Measurements from ENCODE around the gene ARHGAP22.
A peak's percentile ranks its signal among the peaks of the same experiment; 100 is the strongest.

The ARHGAP22 gene

DNA sequence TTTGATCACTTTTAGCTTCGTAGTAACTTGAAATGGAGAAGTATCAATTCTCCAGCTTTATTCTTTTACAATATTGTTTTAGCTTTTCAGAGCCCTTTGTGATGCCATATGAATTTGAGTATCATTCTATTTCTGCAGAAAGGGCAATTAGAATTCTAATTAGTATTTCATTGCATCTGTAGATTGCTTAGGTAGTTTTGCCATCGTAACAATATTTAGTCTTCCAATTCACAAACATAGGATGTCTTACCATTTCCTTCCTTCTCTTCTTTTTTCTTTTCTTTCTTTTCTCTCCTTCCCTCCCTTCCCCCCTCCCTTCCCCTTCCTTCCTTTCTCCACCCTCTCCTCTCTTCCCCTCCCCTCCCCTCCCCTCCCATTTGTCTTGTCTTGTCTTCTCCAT lies 193.4 kb downstream of the ARHGAP22 start:
- DNase-seq: no peak

DNA sequence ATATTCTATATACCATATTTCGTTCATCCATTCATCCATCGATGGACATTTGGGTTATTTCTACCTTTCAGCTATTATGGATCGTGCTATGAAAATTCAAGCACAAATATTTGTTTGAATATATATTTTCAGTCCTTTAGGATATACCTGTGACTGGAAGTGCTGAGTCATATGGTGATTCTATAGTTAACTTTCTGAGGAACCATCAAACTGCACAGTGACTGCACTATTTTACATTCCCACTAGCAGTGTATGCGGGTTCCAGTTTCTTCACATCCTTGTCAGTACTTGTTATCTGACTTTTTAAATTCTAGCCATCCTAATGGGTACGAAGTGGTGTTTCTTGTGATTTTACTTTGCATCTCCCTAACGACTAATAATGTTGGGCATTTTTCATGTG lies 194.4 kb downstream of the ARHGAP22 start:
- DNase-seq: no peak

DNA sequence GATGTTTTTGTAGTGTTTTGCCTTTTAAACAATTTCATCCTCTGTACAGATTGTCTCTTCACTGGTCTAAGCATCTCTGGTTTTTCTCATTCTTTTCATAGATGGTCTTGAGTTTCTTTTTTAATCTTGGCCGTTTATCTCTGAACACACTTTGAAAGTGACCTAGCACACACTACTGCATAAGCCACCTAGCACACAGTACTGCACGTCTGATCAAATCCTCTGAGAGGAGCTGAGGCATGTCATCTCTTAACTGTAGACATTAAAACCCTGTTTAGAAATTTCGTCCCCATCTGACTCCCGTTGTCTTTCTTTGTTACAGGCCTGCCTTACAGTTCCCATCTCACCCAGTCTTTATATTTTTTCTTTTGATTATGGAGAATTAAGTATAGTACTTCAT lies 198.2 kb downstream of the ARHGAP22 start:
- no peak for DNase-seq

DNA sequence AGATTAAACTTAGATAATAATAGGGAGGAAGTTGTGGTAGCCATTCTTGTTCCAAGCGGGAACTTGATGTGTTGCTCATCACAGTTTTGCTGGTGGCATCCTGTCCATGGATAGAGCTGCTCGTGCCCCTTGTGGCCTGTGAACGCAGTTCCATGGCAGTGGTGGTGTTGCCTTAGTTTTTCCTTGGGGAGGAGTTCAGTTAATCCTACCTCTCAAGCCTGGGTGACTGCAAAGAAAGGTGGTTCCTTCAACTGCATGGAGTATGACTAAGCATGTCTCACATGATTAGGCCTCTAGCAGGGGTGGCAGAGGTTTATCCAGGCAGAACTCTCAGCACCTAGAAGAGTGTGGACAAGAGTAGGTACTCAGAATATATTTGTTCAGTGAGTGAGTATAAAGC lies 198.7 kb downstream of the ARHGAP22 start:
- peak; percentile 96 for DNase-seq

DNA sequence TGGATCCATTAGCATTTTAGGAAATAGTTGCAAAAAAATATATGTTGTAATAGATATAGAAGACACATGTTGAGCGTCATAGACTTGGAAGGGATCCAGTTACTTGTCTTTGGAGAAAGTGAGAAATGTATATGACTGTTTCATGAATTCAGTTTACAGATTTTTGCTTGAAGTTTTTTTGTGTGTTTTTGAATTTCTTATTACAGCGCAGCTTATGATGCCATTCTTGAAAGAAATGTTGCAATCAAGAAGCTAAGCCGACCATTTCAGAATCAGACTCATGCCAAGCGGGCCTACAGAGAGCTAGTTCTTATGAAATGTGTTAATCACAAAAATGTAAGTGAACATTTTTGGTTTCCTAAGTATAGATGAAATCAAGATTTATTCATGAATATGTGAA lies 200.2 kb downstream of the ARHGAP22 start:
- DNase-seq: no peak

DNA sequence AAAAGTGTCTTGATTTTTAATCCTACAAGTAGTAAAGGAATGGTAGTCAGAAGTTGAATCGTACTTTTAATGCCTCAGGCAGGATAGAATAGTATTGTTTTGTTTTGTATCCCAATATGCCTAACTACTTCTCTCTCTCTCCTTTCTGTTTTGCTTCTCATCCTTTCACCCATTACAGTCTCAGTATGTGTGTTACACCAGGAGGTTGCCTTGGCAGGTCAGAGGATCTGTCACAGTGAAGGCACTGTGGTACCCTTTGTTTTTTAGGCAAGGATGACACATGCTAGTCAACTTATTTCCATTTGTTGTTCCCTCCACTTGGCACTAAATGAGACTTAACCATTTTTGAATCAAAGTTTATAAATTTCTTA lies 204.0 kb downstream of the ARHGAP22 start:
- no peak for DNase-seq

DNA sequence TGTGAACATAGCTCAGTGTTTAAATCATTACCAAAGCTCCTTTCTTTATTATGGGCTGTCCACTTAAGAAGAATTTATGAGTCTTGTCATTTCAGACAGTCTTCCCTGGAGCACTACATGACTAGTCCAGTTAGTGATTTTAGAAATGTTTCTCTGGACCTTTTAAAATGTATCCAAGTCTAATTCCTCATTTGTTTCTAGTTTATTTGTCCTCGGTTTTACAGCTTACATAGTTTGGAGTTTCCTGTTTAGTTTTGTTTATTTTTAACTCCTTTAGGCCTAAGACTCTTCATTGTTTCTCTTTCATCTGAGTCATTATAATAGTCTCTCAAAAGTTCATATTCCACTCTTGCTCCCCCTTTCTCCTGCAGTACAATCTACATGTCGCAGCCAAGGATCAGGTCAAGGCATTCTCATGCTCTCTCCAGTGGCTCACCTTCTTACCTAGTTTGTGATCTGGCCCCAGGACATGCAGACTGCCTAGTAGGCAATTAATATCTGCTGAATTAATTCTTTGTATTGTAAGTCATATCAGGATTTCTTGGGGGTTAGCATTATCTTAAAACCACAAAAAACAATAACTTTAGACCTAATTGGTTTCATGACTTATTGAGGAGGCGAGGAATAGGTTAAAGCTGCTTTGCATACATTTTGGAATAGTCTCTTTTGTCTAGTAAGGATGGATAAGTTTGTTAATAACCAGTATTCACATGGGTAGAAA lies 204.6 kb downstream of the ARHGAP22 start:
- DNase-seq: no peak

DNA sequence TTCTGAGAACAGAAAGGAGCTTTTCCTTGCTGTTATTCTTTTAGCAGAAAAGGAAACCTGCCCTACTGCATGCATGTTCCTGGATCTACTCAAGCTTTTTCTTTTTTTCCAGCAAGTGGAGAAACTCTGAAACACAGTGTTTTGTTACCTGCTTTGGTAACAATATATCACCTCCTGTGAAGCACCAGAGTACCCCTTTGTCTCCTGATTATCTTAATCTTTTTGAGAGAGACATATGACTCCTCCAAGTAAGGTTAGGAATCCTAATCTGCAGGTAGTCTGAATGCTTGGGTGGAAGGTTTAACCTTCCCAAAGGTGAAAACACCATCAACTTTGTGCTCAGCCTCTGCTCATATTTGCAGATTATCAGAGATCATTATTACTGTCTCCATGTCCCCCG lies 205.3 kb downstream of the ARHGAP22 start:
- DNase-seq: no peak

DNA sequence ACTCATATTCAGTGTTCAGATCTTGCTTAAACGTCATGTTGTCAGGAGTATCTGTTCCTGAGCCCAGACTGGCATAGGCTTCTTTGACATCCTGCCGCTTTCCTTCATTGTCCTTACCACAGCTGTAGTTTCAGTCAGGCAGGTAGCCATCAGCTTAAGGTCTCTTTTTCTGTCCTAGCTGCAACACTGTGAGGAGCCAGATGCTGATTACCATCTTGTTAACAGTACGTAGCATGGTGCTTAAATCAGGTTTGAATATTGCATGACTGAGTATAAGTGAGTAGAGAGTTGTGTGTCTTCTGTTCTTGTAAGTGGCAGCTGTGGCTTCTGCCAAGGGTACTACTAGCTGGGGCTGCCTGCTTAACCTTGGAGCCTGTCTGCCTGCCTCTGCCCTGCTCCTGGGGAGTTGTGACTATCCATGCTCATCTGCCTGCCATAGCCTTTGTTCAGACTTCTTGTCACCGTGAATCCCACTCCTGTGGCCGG lies 205.8 kb downstream of the ARHGAP22 start:
- DNase-seq: no peak

DNA sequence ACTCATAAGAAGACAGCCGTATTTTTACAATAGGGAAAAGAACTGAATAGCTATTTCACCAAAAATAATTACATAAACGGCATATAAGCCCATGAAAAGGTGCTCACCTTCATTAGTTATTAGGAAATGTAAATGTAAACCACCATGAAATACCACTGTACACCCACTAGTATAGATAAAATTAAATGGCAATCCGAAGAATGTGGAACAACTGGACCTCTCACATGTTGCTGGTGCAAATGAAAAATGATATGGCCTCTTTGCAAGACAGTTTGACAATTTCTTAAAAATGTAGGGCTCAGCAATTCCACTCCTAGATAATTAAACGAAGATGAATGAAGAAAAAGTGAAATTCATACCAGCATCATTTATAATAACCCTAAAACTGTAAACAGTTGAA lies 206.6 kb downstream of the ARHGAP22 start:
- no peak for DNase-seq
